Tibial nerve (tissue), 4 donors: ENCODE results near the gene AKT1S1. TPM values are rescaled to one million over a fixed set of nuclear protein-coding genes. Genes with fewer than 3 reads are reported as not detected.

Source experiments
- DNase-seq, 2 donors: peaks; one replicate each; pipeline ENCODE4 v3.0.0-alpha.2; 2019; ENCODE audit warnings: low spot score in 2 of 2
- H3K27ac ChIP-seq, 4 donors: fragments of 200-600 bp; sonication (generic) in 3 of 4; one replicate each; pipeline ENCODE4 v1.5.1; 2017 to 2019; ENCODE audit warnings: mild to moderate bottlenecking in 1 of 4
- H3K27me3 ChIP-seq, 2 donors: fragments of 200-600 bp; sonication (generic) in 1 of 2; one replicate each; pipeline versions ENCODE4 v1.5.1 to v1.6.0; 2017 to 2019
- H3K36me3 ChIP-seq, 3 donors: fragments of 200-600 bp; sonication (generic); one replicate each; pipeline ENCODE4 v1.5.1; 2018 to 2019
- H3K4me1 ChIP-seq, 4 donors: fragments of 200-600 bp; sonication (generic) in 3 of 4; one replicate each; pipeline ENCODE4 v1.5.1; 2017 to 2019
- H3K4me3 ChIP-seq, 4 donors: fragments of 200-600 bp; sonication (generic) in 3 of 4; one replicate each; pipeline ENCODE4 v1.5.1; 2017 to 2019; ENCODE audit warnings: mild to moderate bottlenecking in 1 of 4, moderate library complexity in 1 of 4
- H3K9me3 ChIP-seq, 4 donors: fragments of 200-600 bp; sonication (generic) in 3 of 4; one replicate each; pipeline ENCODE4 v1.5.1; 2017 to 2019
- CTCF ChIP-seq, 5 experiments: fragments of 200-600 bp in 3 of 5; fragments of 450-650 bp in 2 of 5; sonication (generic) in 3 of 5; IDR thresholded peaks; one replicate each; pipeline ENCODE4 v1.5.1; 2016 to 2019; ENCODE audit warnings: antibody characterized with exemption in 5 of 5, mild to moderate bottlenecking in 3 of 5, moderate library complexity in 2 of 5
- EP300 ChIP-seq, 2 donors: sonication (generic); formaldehyde crosslinking; IDR thresholded peaks; one replicate each; pipeline ENCODE4 v1.6.1; 2017; ENCODE audit warnings: antibody characterized with exemption in 2 of 2, mild to moderate bottlenecking in 1 of 2
- POLR2A ChIP-seq, 2 donors: fragments of 450-650 bp; IDR thresholded peaks; one replicate each; pipeline ENCODE4 v1.6.1; 2017; ENCODE audit warnings: antibody characterized with exemption in 2 of 2, mild to moderate bottlenecking in 2 of 2, moderate library complexity in 2 of 2
- WGBS, 2 donors: methylation state at CpG; one replicate each; pipeline ENCODE4 v1.1.5; 2018; 5-methylcytosine and 5-hydroxymethylcytosine counted together
- total RNA-seq, 4 donors: library from RNA; depleted of rRNA; stranded (reverse); fragments of >200 nt; gene quantifications; one replicate each; pipeline ENCODE4 v1.1.0, GENCODE V29; 2016

The AKT1S1 gene
- total RNA-seq, 4 donors from 2014 or later: 20.6 to 27.4 (median 25.4) TPM

GRCh38 chr19:49862391-49863253 lies 14.5 kb downstream of the AKT1S1 start:
- DNase-seq: no peak
- Histone ChIP-seq H3K4me1 (peaks cover 0 to 84% (median 26%) of the 10 kb centered on the region in 4 donors), H3K27ac (peak overlapping the region in 1 of 4 donors; percentile 86), H3K4me3 (no peak overlapping the region), H3K27me3 (no peaks in the 10 kb centered on the region), H3K9me3 (no peaks in the 10 kb centered on the region), H3K36me3 (peaks cover 0 to 69% (median 4%) of the 10 kb centered on the region in 3 donors)
- WGBS, 2 donors: 61 to 68% methylated on average over 45 to 47 of the region's 49 CpGs
- peak in 1 of 5 experiments; percentile 6 for TF ChIP-seq CTCF (IDR thresholded peaks at IDR 0.05)
- no peak for TF ChIP-seq POLR2A (IDR thresholded peaks at IDR 0.05)

GRCh38 chr19:49861541-49862378 lies 15.4 kb downstream of the AKT1S1 start:
- Histone ChIP-seq H3K9me3 (no peaks in the 10 kb centered on the region), H3K27ac (peak overlapping the region; percentile 76 to 86 (median 81)), H3K27me3 (no peaks in the 10 kb centered on the region), H3K36me3 (peaks cover 0 to 78% (median 4%) of the 10 kb centered on the region in 3 donors), H3K4me1 (peaks cover 0 to 87% (median 26%) of the 10 kb centered on the region in 4 donors), H3K4me3 (no peak overlapping the region)
- TF ChIP-seq CTCF (IDR thresholded peaks at IDR 0.05): no peak
- TF ChIP-seq EP300 (IDR thresholded peaks at IDR 0.05): no peak
- TF ChIP-seq POLR2A (IDR thresholded peaks at IDR 0.05): no peak
- DNase-seq: no peak
- 78 to 82% methylated on average over 49 to 56 of the region's 60 CpGs for WGBS, 2 donors

GRCh38 chr19:49861107-49861506 lies 16.0 kb downstream of the AKT1S1 start:
- DNase-seq: peak; percentile 55 to 71
- H3K27me3 ChIP-seq: no peaks in the 10 kb centered on the region
- peak overlapping the region in 1 of 4 donors; percentile 32 for H3K4me3 ChIP-seq
- peaks cover 0 to 81% (median 20%) of the 10 kb centered on the region in 4 donors for H3K4me1 ChIP-seq
- TF ChIP-seq EP300 (IDR thresholded peaks at IDR 0.05) (no peak), POLR2A (IDR thresholded peaks at IDR 0.05) (no peak), CTCF (IDR thresholded peaks at IDR 0.05) (no peak)
- WGBS, 2 donors: 25 to 41% methylated on average over 8 to 13 of the region's 13 CpGs
- peaks cover 0 to 84% (median 4%) of the 10 kb centered on the region in 3 donors for H3K36me3 ChIP-seq
- peak overlapping the region; percentile 76 to 86 (median 81) for H3K27ac ChIP-seq
- no peaks in the 10 kb centered on the region for H3K9me3 ChIP-seq

GRCh38 chr19:49860336-49861102 lies 16.6 kb downstream of the AKT1S1 start:
- Histone ChIP-seq H3K27ac (peak overlapping the region; percentile 76 to 86 (median 81)), H3K36me3 (peaks cover 0 to 90% (median 4%) of the 10 kb centered on the region in 3 donors), H3K4me3 (peak overlapping the region in 1 of 4 donors; percentile 32), H3K9me3 (no peaks in the 10 kb centered on the region), H3K4me1 (peaks cover 0 to 75% (median 15%) of the 10 kb centered on the region in 4 donors), H3K27me3 (no peaks in the 10 kb centered on the region)
- DNase-seq: peak in 1 of 2 donors; percentile 13
- no peak for TF ChIP-seq CTCF (IDR thresholded peaks at IDR 0.05)
- TF ChIP-seq EP300 (IDR thresholded peaks at IDR 0.05): no peak
- TF ChIP-seq POLR2A (IDR thresholded peaks at IDR 0.05): no peak
- 57 to 60% methylated on average over 14 to 16 of the region's 17 CpGs for WGBS, 2 donors
